Dedifferentiated amniotic fluid mesenchymal stem cell (primary cell): ENCODE data around the gene FARP2.
"Not testable (repeated sequence)": the region's sequence is repeated elsewhere in the genome, so short reads cannot be mapped to it uniquely, and the experiment has no call there.

ENCODE experiments used
- DNase-seq: peaks from one replicate; pipeline ENCODE4 v3.0.0-alpha.2; 2016; ENCODE audit errors: extremely low spot score

FARP2 gene, protein sequence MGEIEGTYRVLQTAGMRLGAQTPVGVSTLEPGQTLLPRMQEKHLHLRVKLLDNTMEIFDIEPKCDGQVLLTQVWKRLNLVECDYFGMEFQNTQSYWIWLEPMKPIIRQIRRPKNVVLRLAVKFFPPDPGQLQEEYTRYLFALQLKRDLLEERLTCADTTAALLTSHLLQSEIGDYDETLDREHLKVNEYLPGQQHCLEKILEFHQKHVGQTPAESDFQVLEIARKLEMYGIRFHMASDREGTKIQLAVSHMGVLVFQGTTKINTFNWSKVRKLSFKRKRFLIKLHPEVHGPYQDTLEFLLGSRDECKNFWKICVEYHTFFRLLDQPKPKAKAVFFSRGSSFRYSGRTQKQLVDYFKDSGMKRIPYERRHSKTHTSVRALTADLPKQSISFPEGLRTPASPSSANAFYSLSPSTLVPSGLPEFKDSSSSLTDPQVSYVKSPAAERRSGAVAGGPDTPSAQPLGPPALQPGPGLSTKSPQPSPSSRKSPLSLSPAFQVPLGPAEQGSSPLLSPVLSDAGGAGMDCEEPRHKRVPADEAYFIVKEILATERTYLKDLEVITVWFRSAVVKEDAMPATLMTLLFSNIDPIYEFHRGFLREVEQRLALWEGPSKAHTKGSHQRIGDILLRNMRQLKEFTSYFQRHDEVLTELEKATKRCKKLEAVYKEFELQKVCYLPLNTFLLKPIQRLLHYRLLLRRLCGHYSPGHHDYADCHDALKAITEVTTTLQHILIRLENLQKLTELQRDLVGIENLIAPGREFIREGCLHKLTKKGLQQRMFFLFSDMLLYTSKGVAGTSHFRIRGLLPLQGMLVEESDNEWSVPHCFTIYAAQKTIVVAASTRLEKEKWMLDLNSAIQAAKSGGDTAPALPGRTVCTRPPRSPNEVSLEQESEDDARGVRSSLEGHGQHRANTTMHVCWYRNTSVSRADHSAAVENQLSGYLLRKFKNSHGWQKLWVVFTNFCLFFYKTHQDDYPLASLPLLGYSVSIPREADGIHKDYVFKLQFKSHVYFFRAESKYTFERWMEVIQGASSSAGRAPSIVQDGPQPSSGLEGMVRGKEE

DNA sequence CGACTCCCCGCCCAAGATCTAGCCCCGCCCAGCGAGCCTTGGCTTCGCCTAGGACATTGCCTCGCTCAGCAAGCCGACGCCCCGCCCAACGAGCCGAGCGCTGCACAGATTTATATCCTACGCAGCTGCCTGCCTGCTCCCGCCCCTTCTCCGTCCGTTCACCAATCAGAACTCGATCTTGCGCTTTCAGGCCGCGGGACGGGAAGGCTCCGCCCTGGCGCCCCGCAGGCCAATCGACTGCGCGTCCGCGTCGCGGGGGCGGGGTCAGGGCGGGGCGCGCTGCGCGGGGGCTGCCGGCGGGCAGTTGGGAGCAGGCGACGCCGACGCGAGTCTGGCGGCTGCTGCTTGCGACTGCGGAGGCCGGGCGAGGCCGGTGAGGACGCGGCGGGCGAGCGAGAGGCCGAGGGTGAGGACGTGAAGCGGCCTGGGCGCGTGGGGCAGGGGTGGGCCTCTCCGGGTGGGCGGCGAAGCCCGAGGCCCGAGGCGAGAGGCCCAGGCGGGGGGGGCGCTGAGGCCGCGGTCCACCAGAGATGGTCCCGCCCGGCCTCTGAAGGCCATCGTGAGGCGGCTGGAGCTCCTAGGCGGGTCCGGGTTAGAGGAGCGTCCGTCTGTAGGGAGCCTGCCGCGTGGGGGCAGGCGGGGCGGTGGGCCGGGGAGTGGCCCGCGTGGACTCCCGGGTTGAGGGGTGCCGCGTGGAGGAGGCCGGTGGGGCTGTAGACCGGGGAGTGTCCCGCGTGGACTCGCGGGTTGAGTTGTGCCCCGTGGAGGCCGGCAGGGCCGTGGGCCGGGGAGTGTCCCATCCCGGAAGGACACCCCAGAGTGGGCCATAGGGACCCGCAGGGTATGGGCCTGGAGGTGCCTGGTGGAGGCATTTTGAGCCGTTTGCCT lies at the start of gene FARP2:
Gene FARP2 (plus strand): TSS at position 303 of the 888 bp plus-strand sequence. CDS start 16,823 bp downstream, outside the sequence.
- peak; percentile 99 for DNase-seq

DNA sequence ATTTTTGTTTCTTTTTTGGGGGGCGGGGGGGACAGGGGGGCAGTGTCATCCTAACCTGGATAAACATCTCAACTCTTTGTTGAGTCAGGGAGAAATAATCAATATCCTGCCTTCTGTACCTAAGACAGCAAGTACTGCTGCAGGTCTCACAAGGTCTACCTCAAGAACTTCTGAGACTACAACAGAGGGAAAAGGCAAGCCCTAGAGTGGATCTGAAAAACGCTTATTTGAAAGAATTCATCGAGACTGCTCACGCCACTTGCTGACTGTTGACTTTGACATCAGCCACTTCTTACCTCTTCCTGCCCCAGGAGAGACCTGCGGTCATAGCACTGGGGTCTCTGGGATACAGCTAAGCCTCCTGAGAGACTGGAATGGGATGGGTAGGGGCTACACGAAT lies 49.0 kb upstream of the FARP2 start:
- DNase-seq: no peak

DNA sequence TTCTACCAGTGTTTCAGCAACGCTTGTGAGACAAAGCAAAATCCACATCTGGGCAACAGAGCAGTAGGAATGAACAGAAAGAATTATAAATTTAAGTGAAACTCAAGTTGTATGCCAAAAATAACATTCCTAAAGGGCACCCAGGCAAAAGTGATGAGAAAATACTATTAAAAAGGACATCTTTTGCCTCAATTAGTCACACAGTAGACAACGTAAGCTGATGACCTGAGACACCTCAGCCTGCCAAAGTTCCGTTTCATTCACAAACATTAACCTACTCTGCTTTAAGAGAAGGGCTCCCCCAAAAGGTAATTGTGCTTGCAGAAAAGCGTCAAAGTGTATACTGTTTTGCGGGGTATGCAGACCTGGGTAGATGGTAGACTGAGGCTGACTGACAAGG lies 47.8 kb upstream of the FARP2 start:
- DNase-seq: no peak

- DNase-seq: no peak
Observed at GRCh38 chr2:241308832-241309500, 47.1 kb upstream of the FARP2 start.

- no peak for DNase-seq
Observed at GRCh38 chr2:241309684-241310117, 46.4 kb upstream of the FARP2 start.

DNA sequence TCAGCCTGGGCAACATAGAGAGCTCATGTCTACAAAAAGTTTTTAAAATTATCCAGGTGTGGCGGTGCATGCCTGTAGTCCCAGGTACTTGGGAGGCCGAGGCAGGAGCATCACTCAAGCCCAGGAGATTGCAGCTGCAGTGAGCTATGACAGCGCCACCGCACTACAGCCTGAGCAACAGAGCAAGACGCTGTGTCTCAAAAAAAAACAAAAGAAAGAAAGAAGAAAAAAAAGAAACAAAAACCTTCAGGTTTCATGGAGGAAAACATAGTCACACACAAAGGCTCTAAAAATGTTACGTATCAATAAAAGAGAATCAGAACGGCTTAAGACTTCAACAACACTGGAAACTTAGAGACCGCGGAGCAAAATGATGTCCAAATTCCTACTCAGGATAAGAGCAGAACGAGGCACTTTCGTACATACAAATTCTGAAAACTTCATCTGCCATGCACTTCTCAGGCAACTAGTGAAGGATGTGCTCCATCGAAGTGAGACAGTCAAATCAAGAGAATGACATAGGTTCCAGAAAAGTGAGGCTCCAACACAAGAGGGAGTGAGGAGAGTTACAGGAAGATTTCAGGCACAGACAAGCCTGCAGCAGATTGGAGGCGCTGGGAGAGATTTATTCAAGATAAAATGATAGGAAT lies 45.0 kb upstream of the FARP2 start:
- DNase-seq: no peak

DNA sequence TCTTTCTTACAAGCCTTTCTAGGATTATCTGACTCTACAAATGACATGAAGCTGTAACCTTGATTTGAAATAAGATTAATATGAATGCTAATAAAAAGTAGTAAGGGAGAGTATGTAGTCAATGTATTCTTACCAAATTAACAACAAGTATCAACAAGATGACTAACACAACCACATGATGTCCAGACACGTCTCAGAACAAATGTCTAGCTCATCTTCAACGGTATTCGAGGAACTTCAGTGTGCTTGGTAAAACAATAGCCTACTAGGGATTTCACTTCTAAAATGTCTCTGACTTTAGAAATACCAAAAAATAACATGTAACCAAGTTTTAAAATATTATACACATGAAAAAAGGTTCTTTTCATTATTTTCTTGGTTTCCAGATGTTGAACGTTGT lies 44.0 kb upstream of the FARP2 start:
- DNase-seq: no peak

GRCh38 chr2:241313543-241314095 lies 42.5 kb upstream of the FARP2 start:
- no peak for DNase-seq

DNA sequence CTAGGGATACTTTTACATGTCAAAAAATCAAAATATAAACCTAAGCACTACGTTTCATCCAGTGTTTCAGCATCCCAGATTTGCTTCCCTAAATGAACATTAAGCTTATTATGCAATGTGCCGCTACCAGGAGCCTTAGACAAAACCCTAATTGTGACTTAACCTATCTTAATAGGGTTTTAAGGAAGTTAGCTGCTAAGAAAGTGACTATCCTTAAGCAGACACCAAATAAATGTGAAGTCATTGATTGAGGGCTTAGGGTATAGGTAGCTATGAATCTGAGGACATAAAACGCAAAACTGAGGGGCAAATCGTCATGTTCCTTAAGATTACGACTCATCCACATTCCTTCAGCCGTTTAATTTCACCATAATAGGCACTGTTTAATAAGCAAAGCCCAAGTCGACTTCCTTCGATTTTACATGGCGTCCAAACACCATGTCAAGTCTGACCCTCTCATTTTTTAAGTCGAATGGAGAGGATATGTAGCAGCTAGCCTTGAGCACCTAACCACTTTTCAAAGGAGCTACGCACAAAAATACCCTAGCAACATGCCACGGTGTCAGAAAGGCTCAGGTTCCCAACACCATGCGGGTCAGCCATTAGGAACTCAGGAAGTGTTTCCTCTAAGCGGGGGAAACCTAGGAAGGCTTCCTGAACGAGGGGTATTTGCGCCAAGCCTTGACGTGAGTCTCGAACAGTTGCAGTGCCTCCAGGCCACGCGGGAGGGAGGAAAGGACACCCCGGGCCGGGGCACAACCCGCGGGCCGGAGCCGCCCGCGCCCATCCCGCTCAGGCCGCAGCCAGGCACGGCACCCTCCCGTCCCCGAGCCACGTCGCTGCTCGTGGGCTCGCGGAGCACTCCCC lies 41.6 kb upstream of the FARP2 start:
- DNase-seq: peak; percentile 49

DNA sequence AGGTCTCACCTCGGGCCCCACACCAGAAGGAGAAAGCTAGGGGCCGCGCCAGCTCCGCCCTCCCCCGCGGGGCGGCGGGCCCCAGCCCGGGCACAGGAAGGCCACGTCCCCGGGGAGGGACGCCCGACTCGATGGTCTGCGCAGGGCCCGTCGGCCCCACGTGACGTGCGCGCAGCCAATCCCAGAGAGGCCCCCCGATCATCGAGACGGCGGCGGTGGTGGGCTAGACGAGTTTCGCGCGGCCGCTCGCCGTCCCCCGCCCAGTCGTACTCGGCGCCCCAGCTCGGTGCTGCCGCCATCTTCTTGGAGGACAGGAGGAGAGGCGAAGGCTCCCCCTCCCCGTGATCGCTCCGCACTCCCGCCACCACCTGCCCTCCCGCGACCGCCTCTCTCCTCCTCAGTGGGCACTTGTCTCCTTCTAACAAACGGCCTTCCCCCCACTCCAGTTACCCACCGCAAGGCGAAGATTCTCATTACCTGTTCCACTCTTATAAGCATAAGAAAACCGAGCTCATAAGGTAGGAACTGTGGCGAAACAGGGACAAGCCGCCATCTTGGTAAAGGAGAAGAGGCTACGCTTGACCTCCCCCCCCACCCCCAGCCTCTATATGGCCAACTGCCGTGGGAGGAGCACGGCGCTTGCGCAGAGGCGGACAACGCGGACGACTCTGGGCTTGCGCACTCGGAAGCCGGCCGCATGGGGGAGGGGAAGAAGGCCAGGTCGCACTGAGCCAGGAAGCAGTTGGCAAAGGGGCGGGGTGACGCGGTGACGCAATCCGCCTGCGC lies 40.8 kb upstream of the FARP2 start, which contains the start of gene HDLBP:
Gene HDLBP (minus strand): TSS at position 580 of the 786 bp plus-strand sequence. CDS start 48,803 bp downstream, outside the sequence.
- DNase-seq: peak; percentile 98

GRCh38 chr2:241315879-241316631 lies 40.0 kb upstream of the FARP2 start, which contains the start of gene SEPTIN2:
Gene SEPTIN2, plus strand, starts transcription at chr2:241315925. Its CDS starts 8,308 bp downstream, at chr2:241324233.
- peak; percentile 16 for DNase-seq

DNA sequence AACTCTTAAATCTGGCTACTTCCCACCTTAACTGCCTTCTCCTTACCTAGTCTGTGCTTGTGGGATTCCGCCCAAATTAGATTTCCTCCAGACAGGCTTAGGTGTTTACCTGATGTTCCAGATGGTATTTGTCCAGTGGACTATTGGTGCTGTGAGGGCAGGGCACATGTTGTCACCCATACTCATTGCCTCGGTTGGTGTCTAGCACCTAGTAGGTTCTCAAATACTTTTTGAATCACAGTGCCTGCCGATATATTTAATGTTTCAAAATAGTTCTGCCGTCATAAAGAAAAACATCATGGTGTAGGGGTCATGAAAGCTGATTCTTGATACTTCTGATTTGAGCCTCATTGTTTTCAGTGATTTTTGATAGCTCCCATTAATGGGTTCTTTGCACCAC lies 39.3 kb upstream of the FARP2 start:
- no peak for DNase-seq

DNA sequence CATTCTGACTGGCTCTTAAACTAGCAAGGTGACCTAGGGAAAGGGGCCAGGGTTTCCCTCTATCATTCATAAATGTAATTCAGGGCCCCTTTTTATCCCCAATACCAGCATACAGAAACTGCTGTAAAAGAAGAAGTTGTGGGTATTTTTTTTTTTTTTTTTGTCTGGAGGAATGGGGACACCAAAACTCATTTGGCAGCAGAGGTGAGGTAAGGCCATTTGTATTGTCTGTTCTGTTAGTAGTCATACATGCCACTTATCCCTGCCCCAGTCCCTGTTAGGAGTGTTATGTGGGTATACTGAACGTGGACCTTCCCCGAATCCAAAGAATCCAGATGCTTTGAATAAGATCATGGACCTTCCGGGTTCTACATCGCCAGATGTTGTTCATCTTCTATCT lies 38.7 kb upstream of the FARP2 start:
- DNase-seq: no peak

GRCh38 chr2:241318830-241319229 lies 37.3 kb upstream of the FARP2 start:
- not testable (repeated sequence) for DNase-seq

DNA sequence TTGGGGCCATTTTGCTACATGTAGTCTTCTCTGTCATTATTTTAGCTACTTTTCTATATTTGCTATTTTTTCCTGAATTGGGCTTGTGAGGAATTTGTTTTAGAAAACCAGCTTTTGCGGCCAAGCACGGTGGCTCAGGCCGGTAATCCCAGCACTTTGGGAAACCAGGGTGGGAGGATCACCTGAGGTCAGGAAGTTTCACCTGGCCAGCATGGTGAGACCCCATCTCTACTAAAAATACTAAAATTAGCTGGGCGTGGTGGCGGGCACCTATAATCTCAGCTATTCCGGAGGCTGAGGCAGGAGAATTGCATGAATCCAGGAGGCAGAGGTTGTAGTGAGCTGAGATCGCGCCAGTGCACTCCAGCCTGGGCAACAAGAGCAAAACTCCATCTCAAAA lies 35.7 kb upstream of the FARP2 start:
- no peak for DNase-seq

GRCh38 chr2:241321033-241321432 lies 35.1 kb upstream of the FARP2 start:
- no peak for DNase-seq

DNA sequence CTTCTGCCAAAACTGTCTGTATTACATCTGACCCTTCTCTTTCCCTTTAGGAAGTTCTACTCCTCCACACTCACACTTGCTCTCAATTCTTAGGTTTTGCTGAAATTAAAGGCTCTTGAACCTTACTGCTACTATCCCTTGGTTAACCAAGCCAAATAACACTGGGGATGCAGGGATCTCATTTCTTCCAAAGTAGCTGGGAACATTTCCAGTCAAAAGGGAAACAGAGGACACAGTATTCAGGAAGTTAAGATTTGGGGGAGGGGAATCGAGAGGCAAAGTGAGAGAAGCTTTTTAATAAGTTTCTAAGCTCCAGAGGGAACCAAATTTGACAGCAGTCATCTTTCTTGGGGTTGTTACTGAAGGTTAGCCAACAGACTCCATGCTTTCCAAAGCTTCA lies 34.2 kb upstream of the FARP2 start:
- no peak for DNase-seq
